LNCAP (cell line): ENCODE results near the gene CREB5.

Source experiments
- CTCF ChIP-seq: fragments of 450-650 bp; IDR thresholded peaks from 2 replicates; pipeline ENCODE4 v1.5.1; 2017; ENCODE audit warnings: mild to moderate bottlenecking

CREB5 gene

GRCh38 chr7:28818996-28819395 lies 406.7 kb downstream of the CREB5 start:
- no peak for TF ChIP-seq CTCF

- TF ChIP-seq CTCF, result no peak
These were observed 411.3 kb downstream of the CREB5 start for GRCh38 chr7:28823582-28823981.

GRCh38 chr7:28830846-28831245 lies 418.5 kb downstream of the CREB5 start:
- TF ChIP-seq CTCF, result no peak

GRCh38 chr7:28832669-28833068 lies 420.4 kb downstream of the CREB5 start:
- TF ChIP-seq CTCF, result no peak

- TF ChIP-seq CTCF, result no peak
These were observed 423.5 kb downstream of the CREB5 start for GRCh38 chr7:28835800-28836199.

DNA sequence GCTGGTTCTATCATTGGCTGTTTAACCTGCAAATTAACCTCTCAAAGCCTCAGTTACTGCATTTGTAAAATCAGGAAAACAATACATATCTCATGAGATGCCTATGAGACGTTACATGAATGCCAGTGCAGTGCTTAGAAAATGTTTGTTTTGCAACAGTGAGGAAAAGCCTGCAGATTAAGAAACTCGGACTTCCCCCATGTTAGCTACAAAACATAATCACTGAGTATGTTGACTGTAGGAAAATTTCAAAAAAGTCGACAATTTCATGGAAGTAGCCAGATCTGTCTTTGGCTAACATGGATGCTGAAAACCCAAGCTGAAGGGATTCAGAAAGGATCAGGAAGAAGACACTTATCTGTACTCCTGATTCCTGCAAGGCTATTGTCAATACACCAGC lies 424.4 kb downstream of the CREB5 start:
- TF ChIP-seq CTCF, result no peak

DNA sequence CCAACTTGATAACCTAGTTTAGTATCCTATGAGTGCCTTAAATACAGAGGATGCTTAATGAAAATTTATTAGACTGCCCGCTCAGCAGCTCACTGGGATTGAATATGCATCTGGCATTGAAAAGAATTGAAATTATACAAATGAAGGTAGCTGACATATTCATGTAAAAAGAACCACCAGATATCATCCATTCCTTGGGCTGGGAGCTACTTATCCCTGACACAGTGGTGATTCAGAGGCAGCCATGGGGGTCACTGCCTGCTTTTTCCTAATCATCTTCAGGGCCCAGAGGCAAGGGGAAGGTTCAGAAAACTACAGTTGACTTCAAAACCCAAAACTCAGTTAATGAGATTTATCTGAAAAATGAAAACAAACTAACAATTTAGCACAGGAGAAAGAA lies 424.9 kb downstream of the CREB5 start:
- TF ChIP-seq CTCF, result no peak

GRCh38 chr7:28840592-28840995 lies 428.3 kb downstream of the CREB5 start:
- TF ChIP-seq CTCF, result peak; percentile 52
